SU-DHL-6 (cell line): ENCODE measurements around the gene MMP7.

Experiments
- H2AFZ ChIP-seq: fragments of 200-600 bp; sonication (generic); 2 replicates; pipeline ENCODE4 v1.6.1; 2014; ENCODE audit warnings: low read depth, mild to moderate bottlenecking, moderate library complexity, mixed read lengths, antibody characterized with exemption, low read length; ENCODE audit not compliant: severe bottlenecking
- H3F3A ChIP-seq: fragments of 200-600 bp; shearing (Covaris generic); 2 replicates; pipeline ENCODE4 v1.6.0; 2016; ENCODE audit warnings: antibody characterized with exemption, mild to moderate bottlenecking; ENCODE audit not compliant: insufficient read depth
- H3K27ac ChIP-seq: fragments of 200-600 bp; sonication (generic); 2 replicates; pipeline ENCODE4 v1.5.1; 2016; ENCODE audit warnings: low read depth, mild to moderate bottlenecking, low read length, moderate library complexity, mixed read lengths
- H3K27me3 ChIP-seq: fragments of 200-600 bp; sonication (generic), shearing (Covaris generic); 2 replicates; pipeline ENCODE4 v1.6.0; 2014; ENCODE audit warnings: mild to moderate bottlenecking, low read length
- H3K36me3 ChIP-seq: fragments of 200-600 bp; sonication (generic); 2 replicates; pipeline ENCODE4 v1.6.1; 2014; ENCODE audit warnings: mild to moderate bottlenecking, low read length, mixed read lengths
- H3K4me2 ChIP-seq: fragments of 300-600, 200-600 bp; shearing (Covaris generic), sonication (generic); 2 replicates; pipeline ENCODE4 v1.6.0; 2014; ENCODE audit warnings: low read length, low read depth, mild to moderate bottlenecking; ENCODE audit not compliant: poor library complexity, severe bottlenecking
- H3K4me3 ChIP-seq: fragments of 200-600 bp; sonication (generic); 2 replicates; pipeline ENCODE4 v1.5.1; 2014; ENCODE audit warnings: antibody characterized with exemption, low read length, mild to moderate bottlenecking, mixed read lengths; ENCODE audit not compliant: insufficient read depth, poor library complexity, severe bottlenecking
- H3K79me2 ChIP-seq: fragments of 200-600 bp; sonication (generic); 2 replicates; pipeline ENCODE4 v1.6.1; 2014; ENCODE audit warnings: mild to moderate bottlenecking, low read length, moderate library complexity; ENCODE audit not compliant: insufficient read depth
- H3K9ac ChIP-seq: fragments of 200-600 bp; sonication (generic); 2 replicates; pipeline ENCODE4 v1.7.0; 2014; ENCODE audit warnings: mild to moderate bottlenecking, low read length
- H3K9me2 ChIP-seq: fragments of 200-600 bp; sonication (generic); replicated peaks from 2 replicates; pipeline ENCODE4 v1.6.1; 2014; ENCODE audit warnings: low read length; ENCODE audit not compliant: insufficient read depth
- H3K9me3 ChIP-seq: fragments of 200-600 bp; sonication (generic); 2 replicates; pipeline ENCODE4 v1.6.1; 2014; ENCODE audit warnings: low read length, mixed read lengths; ENCODE audit not compliant: insufficient read depth
- H4K20me1 ChIP-seq: fragments of 200-600 bp; sonication (generic); 2 replicates; pipeline ENCODE4 v1.6.1; 2014; ENCODE audit warnings: low read depth, mild to moderate bottlenecking, antibody characterized with exemption, low read length, moderate library complexity, mixed read lengths
- EZH2phosphoT487 ChIP-seq: fragments of 200-600 bp; sonication (generic), shearing (Covaris generic); conservative IDR thresholded peaks from 2 replicates; pipeline ENCODE4 v1.6.1; 2018; ENCODE audit warnings: mild to moderate bottlenecking, antibody characterized with exemption, low read length, moderate library complexity, mixed read lengths
- TF ChIP-seq, protein P1 (sequence below): fragments of 200-600 bp; sonication (generic); IDR thresholded peaks from one replicate; pipeline ENCODE4 v1.5.1; 2017; ENCODE audit warnings: antibody characterized with exemption, mild to moderate bottlenecking, low read length, moderate library complexity; ENCODE audit not compliant: insufficient read depth, poor library complexity, severe bottlenecking

MMP7 gene

DNA sequence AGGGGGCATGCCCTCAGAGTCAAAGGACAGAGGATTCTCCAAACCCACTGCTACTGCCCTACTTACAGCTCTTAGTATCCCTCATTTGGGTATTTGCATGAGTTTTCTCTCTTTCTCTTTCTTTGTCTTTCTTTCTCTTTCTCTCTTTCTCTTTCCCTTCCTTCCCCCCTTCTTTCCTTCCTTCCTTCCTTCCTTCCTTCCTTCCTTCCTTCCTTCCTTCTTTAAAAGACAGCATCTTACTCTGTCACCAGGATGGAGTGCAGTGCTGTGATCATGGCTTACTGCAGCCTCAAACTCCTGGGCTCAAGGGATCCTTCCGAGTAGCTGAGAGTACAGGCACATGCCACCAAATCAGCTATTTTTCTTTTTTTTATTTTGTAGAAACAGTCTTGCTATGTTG is 14.0 kb upstream of the MMP7 start:
- H3K27ac ChIP-seq = no peak overlapping the region

GRCh38 chr11:102539567-102539966 is 9.0 kb upstream of the MMP7 start:
- Histone ChIP-seq H3K79me2 (no peaks in the 10 kb centered on the region), H2AFZ (no peak overlapping the region), H3K9me3 (no peaks in the 10 kb centered on the region), H4K20me1 (no peaks in the 10 kb centered on the region), H3K4me3 (no peak overlapping the region), H3K27me3 (no peaks in the 10 kb centered on the region), H3K4me2 (no peak overlapping the region), H3K9me2 (no peaks in the 10 kb centered on the region), H3K36me3 (no peaks in the 10 kb centered on the region), H3K27ac (no peak overlapping the region), H3K9ac (no peak overlapping the region), H3F3A (no peaks in the 10 kb centered on the region)
- TF ChIP-seq, protein P1, sequence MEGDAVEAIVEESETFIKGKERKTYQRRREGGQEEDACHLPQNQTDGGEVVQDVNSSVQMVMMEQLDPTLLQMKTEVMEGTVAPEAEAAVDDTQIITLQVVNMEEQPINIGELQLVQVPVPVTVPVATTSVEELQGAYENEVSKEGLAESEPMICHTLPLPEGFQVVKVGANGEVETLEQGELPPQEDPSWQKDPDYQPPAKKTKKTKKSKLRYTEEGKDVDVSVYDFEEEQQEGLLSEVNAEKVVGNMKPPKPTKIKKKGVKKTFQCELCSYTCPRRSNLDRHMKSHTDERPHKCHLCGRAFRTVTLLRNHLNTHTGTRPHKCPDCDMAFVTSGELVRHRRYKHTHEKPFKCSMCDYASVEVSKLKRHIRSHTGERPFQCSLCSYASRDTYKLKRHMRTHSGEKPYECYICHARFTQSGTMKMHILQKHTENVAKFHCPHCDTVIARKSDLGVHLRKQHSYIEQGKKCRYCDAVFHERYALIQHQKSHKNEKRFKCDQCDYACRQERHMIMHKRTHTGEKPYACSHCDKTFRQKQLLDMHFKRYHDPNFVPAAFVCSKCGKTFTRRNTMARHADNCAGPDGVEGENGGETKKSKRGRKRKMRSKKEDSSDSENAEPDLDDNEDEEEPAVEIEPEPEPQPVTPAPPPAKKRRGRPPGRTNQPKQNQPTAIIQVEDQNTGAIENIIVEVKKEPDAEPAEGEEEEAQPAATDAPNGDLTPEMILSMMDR = no peak
- no peak for TF ChIP-seq EZH2phosphoT487

More for the DNA sequence above, 14.0 kb upstream of the MMP7 start:
- H3K9ac ChIP-seq = no peak overlapping the region
- H3K9me2 ChIP-seq = no peaks in the 10 kb centered on the region
- no peaks in the 10 kb centered on the region for H3K9me3 ChIP-seq
- no peaks in the 10 kb centered on the region for H4K20me1 ChIP-seq
- H3F3A ChIP-seq = peaks cover 12% of the 10 kb centered on the region
- no peaks in the 10 kb centered on the region for H3K79me2 ChIP-seq
- no peaks in the 10 kb centered on the region for H3K36me3 ChIP-seq
- TF ChIP-seq EZH2phosphoT487 = no peak
- TF ChIP-seq, protein P1 = no peak
- no peak overlapping the region for H3K4me2 ChIP-seq
- H3K27me3 ChIP-seq = no peaks in the 10 kb centered on the region
- no peak overlapping the region for H3K4me3 ChIP-seq
- no peak overlapping the region for H2AFZ ChIP-seq

DNA sequence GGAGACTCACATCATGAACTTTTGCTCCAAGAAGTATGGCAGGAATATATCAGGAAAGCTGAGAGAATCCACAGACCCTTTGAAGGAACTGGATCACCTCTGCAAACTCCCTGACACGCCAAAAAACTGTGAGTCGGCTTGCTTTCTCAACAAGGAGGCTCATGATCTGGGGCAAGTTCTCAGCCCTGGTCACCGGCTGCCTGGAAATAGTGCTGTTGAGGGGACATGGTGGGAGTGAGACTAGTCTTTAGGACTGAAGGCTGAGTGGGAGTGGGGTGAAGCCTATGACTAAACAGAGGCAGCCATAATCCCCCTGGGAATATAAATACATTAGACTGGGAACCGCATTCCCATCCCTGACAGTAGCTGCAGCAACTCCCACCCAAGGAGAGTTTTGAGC is 8.4 kb upstream of the MMP7 start:
- Histone ChIP-seq H3F3A (no peaks in the 10 kb centered on the region), H3K9me2 (no peaks in the 10 kb centered on the region), H3K36me3 (no peaks in the 10 kb centered on the region), H3K27ac (no peak overlapping the region), H3K9me3 (no peaks in the 10 kb centered on the region), H3K79me2 (no peaks in the 10 kb centered on the region), H3K4me2 (no peak overlapping the region), H4K20me1 (no peaks in the 10 kb centered on the region), H3K4me3 (no peak overlapping the region), H3K27me3 (no peaks in the 10 kb centered on the region), H3K9ac (no peak overlapping the region), H2AFZ (no peak overlapping the region)
- TF ChIP-seq, protein P1 = no peak
- no peak for TF ChIP-seq EZH2phosphoT487

DNA sequence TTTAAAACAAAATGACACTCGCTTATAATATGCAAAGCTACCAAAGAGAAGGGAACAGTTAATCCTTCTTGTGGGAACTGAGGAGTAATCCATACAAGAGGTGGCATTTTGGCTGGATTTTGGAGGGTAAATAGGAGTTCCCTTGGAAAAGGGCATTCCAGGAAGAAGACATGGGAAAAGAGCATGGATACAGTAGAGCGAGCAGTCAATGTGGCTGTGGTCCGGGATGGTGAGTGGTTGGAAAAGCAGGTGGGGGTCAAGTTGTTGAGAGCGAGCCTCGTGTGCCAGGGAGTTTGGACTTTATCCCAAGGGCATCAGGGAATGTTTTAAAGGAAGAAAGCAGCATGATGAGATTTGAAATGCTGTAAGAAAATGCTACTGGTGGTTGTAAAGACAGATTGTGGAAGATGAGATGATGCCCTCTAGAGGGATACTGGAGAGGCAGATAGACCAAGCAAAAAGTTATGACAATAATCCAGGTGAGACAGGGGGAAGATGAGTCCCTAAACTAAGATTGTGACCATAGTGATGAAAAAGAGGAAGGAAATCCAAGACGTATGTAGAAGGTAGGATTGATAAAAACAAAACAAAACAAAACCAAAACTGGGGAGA is 3.8 kb upstream of the MMP7 start:
- no peaks in the 10 kb centered on the region for H3K36me3 ChIP-seq
- no peaks in the 10 kb centered on the region for H3K79me2 ChIP-seq
- no peak overlapping the region for H2AFZ ChIP-seq
- no peaks in the 10 kb centered on the region for H3K9me2 ChIP-seq
- no peak overlapping the region for H3K4me3 ChIP-seq
- TF ChIP-seq, protein P1 = peak; percentile 41
- TF ChIP-seq EZH2phosphoT487 = no peak
- no peak overlapping the region for H3K27ac ChIP-seq
- H3K9me3 ChIP-seq = no peaks in the 10 kb centered on the region
- no peak overlapping the region for H3K4me2 ChIP-seq
- H3F3A ChIP-seq = no peaks in the 10 kb centered on the region
- H3K9ac ChIP-seq = no peak overlapping the region
- H4K20me1 ChIP-seq = no peaks in the 10 kb centered on the region
- H3K27me3 ChIP-seq = no peaks in the 10 kb centered on the region
